Measurements from ENCODE around the gene SGIP1. TPM values are rescaled to one million over a fixed set of nuclear protein-coding genes. Genes with fewer than 3 reads are reported as not detected.
A peak's percentile ranks its signal among the peaks of the same experiment; 100 is the strongest.

Gene SGIP1
- total RNA-seq, 1 donor from 2014 or later, result 3.6 TPM

- DNase-seq (peak; percentile 75), ATAC-seq (ENCODE audit: poor library complexity) (peak; percentile 90)
- intact Hi-C loops (cut with DNase I), result no loop called here
These were observed 9.1 kb downstream of the SGIP1 start for GRCh38 chr1:66542811-66543767.

GRCh38 chr1:66546047-66546810 lies 12.3 kb downstream of the SGIP1 start:
- intact Hi-C loops (cut with DNase I), result no loop called here
- DNase-seq, result no peak
- ATAC-seq (ENCODE audit: poor library complexity), result no peak

- intact Hi-C loops (cut with DNase I), result no loop called here
- DNase-seq (no peak), ATAC-seq (ENCODE audit: poor library complexity) (no peak)
These were observed 15.1 kb downstream of the SGIP1 start for GRCh38 chr1:66549017-66549416.

- intact Hi-C loops (cut with DNase I), result no loop called here
- ATAC-seq (ENCODE audit: poor library complexity) (no peak), DNase-seq (no peak)
These were observed 16.3 kb downstream of the SGIP1 start for GRCh38 chr1:66550243-66550642.

GRCh38 chr1:66552287-66552686 lies 18.3 kb downstream of the SGIP1 start:
- DNase-seq (no peak), ATAC-seq (ENCODE audit: poor library complexity) (no peak)
- intact Hi-C loops (cut with DNase I), result no loop called here

GRCh38 chr1:66552829-66553228 lies 18.9 kb downstream of the SGIP1 start:
- ATAC-seq (ENCODE audit: poor library complexity) (peak; percentile 48), DNase-seq (peak; percentile 58)
- intact Hi-C loops (cut with DNase I), result no loop called here

GRCh38 chr1:66553846-66554245 lies 19.9 kb downstream of the SGIP1 start:
- ATAC-seq (ENCODE audit: poor library complexity) (no peak), DNase-seq (no peak)
- intact Hi-C loops (cut with DNase I), result no loop called here

- intact Hi-C loops (cut with DNase I), result no loop called here
These were observed 22.2 kb downstream of the SGIP1 start for GRCh38 chr1:66556161-66556611.

GRCh38 chr1:66557157-66557556 lies 23.2 kb downstream of the SGIP1 start:
- intact Hi-C loops (cut with DNase I), result no loop called here

More at GRCh38 chr1:66556161-66556611, 22.2 kb downstream of the SGIP1 start:
- ATAC-seq (ENCODE audit: poor library complexity), result peak; percentile 36
- no peak for DNase-seq

GRCh38 chr1:66559517-66559916 lies 25.6 kb downstream of the SGIP1 start:
- ATAC-seq (ENCODE audit: poor library complexity) (no peak), DNase-seq (no peak)
- intact Hi-C loops (cut with DNase I), result no loop called here

More at GRCh38 chr1:66557157-66557556, 23.2 kb downstream of the SGIP1 start:
- ATAC-seq (ENCODE audit: poor library complexity) (no peak), DNase-seq (no peak)

- ATAC-seq (ENCODE audit: poor library complexity) (no peak), DNase-seq (no peak)
- intact Hi-C loops (cut with DNase I), result no loop called here
These were observed 28.6 kb downstream of the SGIP1 start for GRCh38 chr1:66562561-66562960.

GRCh38 chr1:66563094-66563800 lies 29.3 kb downstream of the SGIP1 start:
- peak; percentile 45 for ATAC-seq (ENCODE audit: poor library complexity)
- DNase-seq, result no peak
- intact Hi-C loops (cut with DNase I), result no loop called here

- ATAC-seq (ENCODE audit: poor library complexity) (no peak), DNase-seq (no peak)
- intact Hi-C loops (cut with DNase I), result no loop called here
These were observed 30.1 kb downstream of the SGIP1 start for GRCh38 chr1:66563941-66564630.

- no peak for ATAC-seq (ENCODE audit: poor library complexity)
- intact Hi-C loops (cut with DNase I), result no loop called here
- no peak for DNase-seq
These were observed 36.2 kb downstream of the SGIP1 start for GRCh38 chr1:66570196-66570595.

- DNase-seq (no peak), ATAC-seq (ENCODE audit: poor library complexity) (no peak)
- intact Hi-C loops (cut with DNase I), result no loop called here
These were observed 37.8 kb downstream of the SGIP1 start for GRCh38 chr1:66571789-66572188.

- DNase-seq (no peak), ATAC-seq (ENCODE audit: poor library complexity) (no peak)
- intact Hi-C loops (cut with DNase I), result no loop called here
These were observed 41.8 kb downstream of the SGIP1 start for GRCh38 chr1:66575739-66576138.

GRCh38 chr1:66576645-66577044 lies 42.7 kb downstream of the SGIP1 start:
- DNase-seq (no peak), ATAC-seq (ENCODE audit: poor library complexity) (no peak)
- intact Hi-C loops (cut with DNase I), result no loop called here

- no peak for DNase-seq
- ATAC-seq (ENCODE audit: poor library complexity), result no peak
- intact Hi-C loops (cut with DNase I), result no loop called here
These were observed 44.9 kb downstream of the SGIP1 start for GRCh38 chr1:66578841-66579240.
